H4 (cell line): ENCODE measurements around the gene DYRK1A. TPM values are rescaled to one million over a fixed set of nuclear protein-coding genes. Genes with fewer than 3 reads are reported as not detected.

Source experiments
- DNase-seq: peaks from one replicate; pipeline ENCODE4 v3.0.0-alpha.2; 2015; ENCODE audit warnings: low spot score
- total RNA-seq: library from RNA; depleted of rRNA; stranded (reverse); fragments of >200 nt; shearing (Covaris generic); gene quantifications from 2 replicates; pipeline ENCODE4 v1.2.3, GENCODE V29; 2014

DYRK1A gene
- total RNA-seq, 1 experiment from 2014 or later, result 35.3 TPM

- DNase-seq, result no peak
Observed at GRCh38 chr21:37416914-37417313, 50.3 kb downstream of the DYRK1A start.

DNA sequence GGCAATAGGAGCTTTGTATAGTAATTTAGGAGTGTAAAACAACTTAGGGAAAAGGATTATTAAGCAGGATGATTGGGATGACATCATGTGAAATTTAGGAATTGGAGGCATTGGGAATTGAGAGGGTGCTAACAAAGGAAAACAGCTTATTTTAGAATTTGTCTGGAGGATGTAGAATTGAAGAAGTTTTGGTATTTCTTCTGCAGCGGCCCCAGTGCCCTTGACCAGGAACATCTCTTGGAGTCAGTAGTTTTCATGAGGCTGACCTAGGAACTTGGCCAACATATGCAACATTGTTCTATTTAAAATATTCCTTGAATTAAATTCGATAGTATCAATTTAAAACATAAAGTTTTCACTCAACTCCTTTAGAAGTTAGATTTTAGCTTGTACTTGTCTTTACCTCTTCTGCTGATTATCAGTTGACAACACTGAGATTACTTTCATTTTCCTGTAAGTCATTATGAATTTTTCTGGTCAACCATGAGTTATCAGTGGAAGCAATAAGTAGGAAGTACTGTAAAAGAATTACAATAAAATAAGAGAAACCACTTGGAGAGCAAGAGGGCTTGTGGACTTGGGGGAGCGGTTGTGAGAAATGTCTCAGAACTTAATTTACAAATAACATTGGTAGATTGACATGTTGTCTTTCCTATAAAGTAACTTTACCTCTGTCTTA is 52.8 kb downstream of the DYRK1A start:
- no peak for DNase-seq

- no peak for DNase-seq
Observed at GRCh38 chr21:37421306-37421705, 54.7 kb downstream of the DYRK1A start.

DNA sequence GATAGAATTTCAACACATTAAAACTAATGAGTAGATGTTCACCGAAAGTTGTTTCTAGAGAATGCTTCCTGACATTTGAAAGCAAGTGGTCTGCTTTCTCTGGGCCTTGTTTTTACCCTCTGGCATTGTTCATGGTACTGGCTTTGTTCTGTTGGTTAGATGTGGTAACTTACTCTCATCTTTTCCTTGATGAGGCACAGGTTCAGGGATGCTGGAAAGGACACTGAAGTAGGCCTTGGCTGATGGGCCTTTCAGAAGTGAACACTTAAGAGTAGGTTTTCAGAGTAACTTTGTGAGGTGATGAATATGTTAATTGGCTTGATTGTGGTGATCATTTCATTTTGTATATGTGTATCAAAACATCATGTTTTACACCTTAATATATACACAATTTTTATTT is 55.8 kb downstream of the DYRK1A start:
- DNase-seq, result no peak

- DNase-seq, result no peak
Observed at GRCh38 chr21:37423103-37423502, 56.5 kb downstream of the DYRK1A start.

GRCh38 chr21:37424396-37424795 is 57.8 kb downstream of the DYRK1A start:
- no peak for DNase-seq

DNA sequence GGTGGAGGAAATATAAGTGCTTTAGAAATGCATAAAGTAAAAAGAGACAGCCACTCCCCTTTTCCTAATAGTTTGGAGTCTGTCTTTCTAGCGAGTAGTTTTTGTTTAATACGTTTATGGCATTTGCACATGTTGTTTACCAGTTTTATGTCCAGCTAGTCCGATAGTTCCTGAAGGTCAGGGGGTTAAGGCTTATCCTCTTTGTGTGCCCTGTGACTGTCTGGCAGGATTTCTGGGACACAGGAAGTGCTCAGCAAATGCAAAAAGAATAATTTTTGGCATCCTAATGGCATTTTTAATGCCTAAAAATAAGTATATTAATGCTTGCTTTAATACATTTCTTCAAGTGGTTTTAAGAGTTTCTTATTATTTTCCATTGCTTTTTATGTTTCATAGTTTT is 58.4 kb downstream of the DYRK1A start:
- no peak for DNase-seq

GRCh38 chr21:37425684-37426083 is 59.1 kb downstream of the DYRK1A start:
- DNase-seq, result no peak

DNA sequence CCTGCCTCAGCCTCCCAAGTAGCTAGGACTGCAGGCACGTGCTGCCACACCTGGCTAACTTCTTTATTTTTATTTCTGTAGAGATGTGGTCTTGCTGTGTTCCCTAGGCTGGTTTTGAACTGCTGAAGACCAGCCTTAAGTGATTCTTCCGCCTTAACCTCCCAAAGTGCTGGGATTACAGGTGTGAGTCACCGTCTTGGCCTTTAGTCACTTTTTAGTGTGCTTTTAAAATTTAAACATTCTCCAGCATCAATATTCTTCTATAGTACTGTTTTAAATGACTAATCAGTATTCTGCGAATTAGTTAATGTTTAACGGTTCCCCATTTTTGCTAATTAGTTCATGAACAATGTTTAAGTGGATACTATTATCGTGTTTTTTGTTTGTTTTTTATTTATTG is 60.6 kb downstream of the DYRK1A start:
- DNase-seq, result no peak

- no peak for DNase-seq
Observed at GRCh38 chr21:37429356-37429755, 62.8 kb downstream of the DYRK1A start.

DNA sequence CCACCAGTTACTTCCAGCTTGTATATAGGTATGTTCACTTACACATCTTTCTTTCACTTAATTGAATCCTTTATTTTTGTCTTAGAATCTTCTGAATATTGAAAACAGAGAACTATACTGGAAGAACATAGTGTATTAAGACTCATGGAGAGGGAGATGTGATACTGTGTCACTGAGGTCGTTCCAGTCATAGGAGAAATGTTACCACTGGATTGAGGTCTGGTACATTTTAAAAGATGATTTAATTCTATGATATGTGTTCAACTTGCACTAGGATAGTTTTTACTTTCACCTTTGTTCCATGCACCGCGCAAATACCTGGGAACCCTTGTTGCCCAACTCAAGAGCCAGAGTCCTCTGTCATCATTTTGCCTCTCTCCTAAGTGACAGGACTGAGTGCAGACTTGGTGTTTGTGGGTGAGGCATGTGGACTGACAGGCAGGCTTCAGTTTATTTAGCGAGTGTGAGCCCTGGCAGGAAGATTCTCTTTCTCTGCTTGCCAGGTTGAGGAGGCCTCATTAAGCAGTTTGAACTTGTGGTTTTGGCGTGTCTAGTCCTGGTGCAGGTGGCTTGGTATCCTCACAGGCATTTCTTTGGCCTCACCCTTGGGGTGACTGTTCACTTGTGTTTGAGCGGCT is 63.7 kb downstream of the DYRK1A start:
- no peak for DNase-seq

DNA sequence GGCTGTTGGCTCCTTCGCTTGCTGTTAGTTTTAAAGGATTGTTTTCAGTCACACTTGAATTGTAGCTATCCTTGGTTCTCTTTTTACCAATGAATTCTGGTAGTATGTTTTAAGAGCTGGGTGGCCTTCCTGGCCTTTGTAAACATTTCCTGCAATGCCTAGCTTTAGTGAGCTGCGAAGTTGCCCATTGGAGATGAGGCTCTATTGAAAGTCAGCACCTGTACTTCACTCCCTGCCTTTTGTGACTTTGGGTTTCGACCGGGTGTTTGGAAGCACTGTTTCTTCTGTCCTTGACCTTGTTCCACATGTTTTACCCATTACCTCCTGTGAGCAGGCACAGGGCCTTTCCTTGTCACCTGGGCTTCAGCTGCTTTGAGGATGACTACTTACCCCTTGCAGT is 64.7 kb downstream of the DYRK1A start:
- no peak for DNase-seq

DNA sequence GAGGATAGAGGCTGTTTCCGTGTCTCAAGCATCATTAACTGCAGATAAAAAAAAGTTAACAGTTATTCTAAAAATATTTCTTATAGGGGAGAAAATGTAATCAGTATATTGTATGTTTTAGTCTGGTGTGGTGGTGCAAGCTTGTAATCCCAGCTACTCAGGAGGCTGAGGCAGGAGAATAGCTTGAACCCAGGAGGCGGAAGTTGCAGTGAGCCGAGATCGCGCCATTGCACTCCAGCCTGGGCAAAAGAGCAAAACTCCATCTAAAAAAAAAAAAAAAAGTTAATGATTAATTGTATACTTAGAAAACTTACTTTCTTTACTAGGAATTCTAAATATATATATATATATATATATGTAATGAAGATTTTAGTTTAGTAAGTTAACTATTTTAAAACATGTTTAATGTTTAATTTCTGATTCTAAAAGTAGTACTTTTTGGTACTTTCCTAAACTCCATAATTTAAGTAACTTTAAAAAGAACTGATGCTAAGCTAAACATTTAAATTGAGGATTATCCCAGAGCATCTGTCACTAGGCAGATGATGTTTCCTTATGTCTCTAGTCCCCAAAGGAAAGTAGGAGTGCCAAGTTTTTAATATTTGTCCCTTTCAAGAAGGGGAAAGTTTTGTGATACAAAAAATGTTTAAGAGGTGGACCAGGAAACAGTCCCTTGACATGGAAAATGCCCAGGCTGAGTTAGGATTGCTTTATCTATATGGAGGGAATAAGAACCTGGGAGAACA is 66.3 kb downstream of the DYRK1A start:
- DNase-seq, result no peak

DNA sequence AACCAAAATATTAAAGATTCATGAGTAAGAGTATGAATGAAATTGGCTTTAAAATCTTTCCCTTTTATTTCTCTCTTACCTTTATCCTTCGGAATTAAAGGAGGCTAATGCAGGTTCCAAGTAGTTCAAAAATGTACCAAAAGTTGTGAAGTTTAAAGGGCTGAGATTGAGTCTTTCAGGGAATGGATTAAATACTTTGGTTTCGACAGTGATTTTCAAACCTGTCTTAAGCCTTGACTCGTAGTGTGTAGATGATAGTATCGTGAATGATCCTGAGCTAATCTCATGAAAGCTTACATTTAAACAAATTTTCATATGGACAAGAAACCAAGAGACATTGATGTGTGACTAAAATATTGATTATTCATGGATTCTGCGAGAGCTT is 66.9 kb downstream of the DYRK1A start:
- DNase-seq, result no peak

DNA sequence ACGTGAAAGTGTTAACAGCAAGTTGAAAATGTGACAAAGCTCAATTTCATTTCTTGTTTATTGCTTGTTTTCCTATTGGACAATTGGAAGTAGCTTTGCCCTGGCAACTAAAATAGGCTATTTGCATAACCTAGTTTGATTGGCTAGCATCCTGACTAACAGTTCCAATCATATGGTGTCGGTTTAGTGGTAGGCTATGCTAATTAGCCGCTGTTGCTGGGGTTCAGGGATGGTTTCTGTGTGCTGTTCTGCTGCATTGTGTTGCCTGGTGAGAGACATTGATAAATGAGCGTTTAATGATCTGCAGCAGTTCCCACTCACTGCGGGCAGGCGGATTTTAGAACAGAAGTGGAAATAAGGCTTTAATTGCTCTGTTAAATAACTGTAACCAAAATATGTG is 68.5 kb downstream of the DYRK1A start:
- DNase-seq, result peak; percentile 41

DNA sequence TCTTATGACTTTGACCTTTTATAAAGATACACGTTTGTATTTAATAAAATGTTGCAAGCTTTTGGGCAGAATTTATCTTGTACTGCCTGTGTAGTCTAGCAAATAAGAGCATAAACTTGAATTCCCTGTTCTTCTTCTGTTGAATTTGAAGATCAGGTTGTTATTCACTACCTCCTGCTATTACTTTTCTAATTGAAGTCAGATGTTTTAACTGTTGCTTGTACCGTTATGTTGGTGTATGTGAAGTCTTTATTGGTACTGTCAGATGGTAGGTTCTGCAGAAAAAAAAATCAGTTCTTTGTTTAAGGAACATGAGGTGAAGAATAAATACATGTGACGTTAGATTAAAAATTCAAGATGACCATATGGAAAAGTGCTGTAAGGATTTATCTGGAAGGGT is 69.1 kb downstream of the DYRK1A start:
- DNase-seq, result no peak

DNA sequence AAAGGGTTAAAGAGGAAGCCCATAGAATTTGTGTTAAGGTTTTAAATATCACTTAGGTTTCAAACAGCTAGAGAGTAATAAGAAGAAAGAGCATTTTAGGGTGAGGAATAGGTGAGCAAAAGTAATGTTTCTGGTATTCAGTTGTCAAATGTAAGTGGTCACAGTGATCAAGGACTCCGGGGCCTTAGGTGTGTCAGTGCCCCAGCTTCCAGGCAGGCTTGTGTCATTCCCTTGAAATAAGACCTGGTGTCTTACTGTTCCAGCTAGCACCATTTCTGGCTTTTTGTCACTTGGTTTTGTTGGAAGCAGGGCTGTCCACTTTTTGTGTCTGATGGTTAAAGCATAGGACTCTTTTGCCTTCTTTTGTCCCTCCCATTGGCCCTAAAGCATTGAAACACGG is 69.6 kb downstream of the DYRK1A start:
- no peak for DNase-seq

GRCh38 chr21:37437376-37438080 is 71.0 kb downstream of the DYRK1A start:
- DNase-seq, result no peak

DNA sequence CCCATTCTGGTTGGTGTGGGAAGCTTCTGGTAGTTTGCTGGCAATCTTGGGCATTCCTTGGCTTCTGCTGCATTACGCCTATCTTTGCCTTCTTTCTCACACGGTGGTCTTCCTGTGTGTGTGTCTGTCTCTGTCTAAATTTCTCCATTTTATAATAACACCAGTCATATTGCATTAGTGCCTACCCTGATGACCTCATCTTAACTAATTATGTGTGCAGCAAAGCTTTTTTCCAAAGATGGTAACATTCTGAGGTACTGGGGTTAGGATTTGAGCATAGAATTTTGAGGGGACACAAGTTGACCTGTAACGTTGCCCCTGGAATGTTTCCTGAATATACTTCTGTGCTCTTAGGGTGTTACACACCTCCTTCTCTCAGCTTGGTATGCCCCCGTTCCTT is 77.1 kb downstream of the DYRK1A start:
- DNase-seq, result no peak

DNA sequence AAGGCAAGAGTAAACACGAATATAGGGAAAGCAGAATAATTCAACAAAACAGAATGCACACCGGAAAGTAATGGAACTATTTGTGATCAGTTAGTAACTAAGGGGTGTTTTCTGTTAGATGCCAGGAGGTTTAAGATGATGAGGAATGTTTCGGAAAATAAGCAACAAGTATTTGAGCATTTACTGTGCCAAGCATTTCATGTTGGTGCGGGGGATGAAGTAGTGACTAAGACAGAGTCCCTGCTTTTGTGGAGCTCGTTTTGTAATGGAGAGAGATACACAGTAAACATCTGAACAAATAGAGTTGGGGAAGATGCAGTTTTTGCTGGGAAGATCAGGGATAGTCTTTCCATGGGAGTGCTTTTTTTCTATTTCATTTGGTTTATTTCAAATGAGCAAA is 78.7 kb downstream of the DYRK1A start:
- no peak for DNase-seq

DNA sequence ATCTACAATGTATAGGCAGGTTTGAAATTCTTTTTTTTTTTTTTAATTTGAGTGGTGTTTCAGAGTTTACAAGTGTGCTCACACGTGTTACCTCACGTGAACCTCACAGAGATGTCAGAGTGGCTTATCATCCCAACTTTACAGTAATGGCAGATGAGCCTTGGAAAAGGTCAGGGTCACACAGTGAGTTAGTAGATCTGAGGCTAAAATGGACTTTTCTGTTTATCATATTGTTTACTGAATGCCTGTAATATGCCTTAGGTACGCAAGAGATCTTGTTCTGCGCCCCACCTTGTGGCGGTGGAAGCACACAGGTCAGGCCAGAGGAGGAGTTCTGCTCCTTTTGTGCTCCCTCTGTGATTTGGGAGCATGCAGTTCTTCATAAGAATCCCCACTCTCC is 80.0 kb downstream of the DYRK1A start:
- DNase-seq, result no peak

DNA sequence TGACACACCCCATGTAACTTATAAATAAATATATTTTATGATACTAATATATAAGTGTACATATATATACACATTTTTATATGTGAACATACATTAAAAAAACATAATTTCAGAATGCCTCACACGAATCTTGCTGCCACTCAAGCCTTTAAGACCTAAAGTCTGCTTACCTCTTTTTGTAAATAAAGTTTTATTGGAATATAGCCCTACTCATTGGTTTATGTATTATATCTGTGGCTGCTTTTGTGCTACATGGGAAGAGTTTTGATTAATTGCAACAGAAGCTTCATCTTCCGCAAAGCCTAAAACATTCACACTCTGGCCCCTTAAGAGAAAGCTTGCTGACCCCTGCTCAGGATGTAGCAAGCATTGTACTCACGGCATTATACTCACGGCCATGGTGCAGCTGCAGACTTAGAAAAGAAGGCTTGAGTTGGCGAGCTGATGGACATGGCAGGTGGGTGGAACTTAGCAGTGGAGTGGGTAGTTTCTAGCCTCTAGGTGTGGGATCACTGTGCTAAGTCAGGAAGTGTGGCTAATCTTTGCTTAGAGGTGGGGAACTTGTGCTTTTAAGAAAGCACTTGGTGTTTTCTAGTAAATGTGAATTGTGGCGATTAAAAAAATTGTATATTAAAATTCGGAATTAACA is 80.8 kb downstream of the DYRK1A start:
- no peak for DNase-seq
